ENCODE results near the gene KIAA1217. TPM values are rescaled to one million over a fixed set of nuclear protein-coding genes. Genes with fewer than 3 reads are reported as not detected.
A peak's percentile ranks its signal among the peaks of the same experiment; 100 is the strongest.

Gene KIAA1217
- total and polyA plus RNA-seq, 2 donors from 2014 or later = 10.4 to 63.8 TPM

DNA sequence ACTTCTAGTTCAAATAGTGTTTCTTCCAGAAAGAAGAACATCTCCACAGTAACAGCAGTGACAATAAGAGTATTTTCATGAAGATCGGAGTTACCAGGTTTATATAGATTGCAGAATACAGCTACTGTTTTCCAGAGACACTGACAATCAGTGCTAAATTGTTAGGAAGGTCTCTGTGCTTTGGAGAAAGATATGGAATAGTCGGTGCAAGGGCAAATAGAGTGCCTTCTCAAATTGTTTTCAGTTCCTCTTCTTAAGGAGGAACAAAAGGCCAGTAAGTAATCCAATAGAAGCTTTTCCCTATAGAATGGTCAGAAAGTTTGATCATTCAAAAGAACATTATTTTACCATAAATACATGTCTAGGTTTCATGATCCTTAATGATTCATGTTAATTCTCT lies 2.6 kb upstream of the KIAA1217 start:
- H3K27ac ChIP-seq (ENCODE audit: low read depth in 2 of 2, low read length in 2 of 2) = peak overlapping the region in 1 of 2 donors; percentile 9
- H3K9ac ChIP-seq (ENCODE audit: low read length in 3 of 3) = no peak overlapping the region
- no peaks in the 10 kb centered on the region for H3K36me3 ChIP-seq (ENCODE audit: control insufficient read depth in 2 of 3, insufficient read depth in 3 of 3, low read length in 3 of 3)
- no peaks in the 10 kb centered on the region for H3K27me3 ChIP-seq (ENCODE audit: control insufficient read depth, insufficient read depth, low read length)
- no peaks in the 10 kb centered on the region for H3K9me3 ChIP-seq (ENCODE audit: control insufficient read depth in 2 of 3, insufficient read depth in 1 of 3, low read length in 3 of 3)
- H3K4me3 ChIP-seq (ENCODE audit: low read length in 3 of 3) = no peak overlapping the region
- TF ChIP-seq, protein P1, sequence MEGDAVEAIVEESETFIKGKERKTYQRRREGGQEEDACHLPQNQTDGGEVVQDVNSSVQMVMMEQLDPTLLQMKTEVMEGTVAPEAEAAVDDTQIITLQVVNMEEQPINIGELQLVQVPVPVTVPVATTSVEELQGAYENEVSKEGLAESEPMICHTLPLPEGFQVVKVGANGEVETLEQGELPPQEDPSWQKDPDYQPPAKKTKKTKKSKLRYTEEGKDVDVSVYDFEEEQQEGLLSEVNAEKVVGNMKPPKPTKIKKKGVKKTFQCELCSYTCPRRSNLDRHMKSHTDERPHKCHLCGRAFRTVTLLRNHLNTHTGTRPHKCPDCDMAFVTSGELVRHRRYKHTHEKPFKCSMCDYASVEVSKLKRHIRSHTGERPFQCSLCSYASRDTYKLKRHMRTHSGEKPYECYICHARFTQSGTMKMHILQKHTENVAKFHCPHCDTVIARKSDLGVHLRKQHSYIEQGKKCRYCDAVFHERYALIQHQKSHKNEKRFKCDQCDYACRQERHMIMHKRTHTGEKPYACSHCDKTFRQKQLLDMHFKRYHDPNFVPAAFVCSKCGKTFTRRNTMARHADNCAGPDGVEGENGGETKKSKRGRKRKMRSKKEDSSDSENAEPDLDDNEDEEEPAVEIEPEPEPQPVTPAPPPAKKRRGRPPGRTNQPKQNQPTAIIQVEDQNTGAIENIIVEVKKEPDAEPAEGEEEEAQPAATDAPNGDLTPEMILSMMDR (IDR thresholded peaks at IDR 0.05; ENCODE audit: borderline replicate concordance, extremely low read depth, insufficient read depth) = no peak
- H3K4me1 ChIP-seq (ENCODE audit: control insufficient read depth in 2 of 3, insufficient read depth in 2 of 3, low read depth in 1 of 3, low read length in 3 of 3) = peaks cover 8 to 21% (median 16%) of the 10 kb centered on the region in 3 donors
- intact Hi-C loops (cut with DNase I) = no loop called here
- FAIRE-seq (no peak), DNase-seq (no peak)

DNA sequence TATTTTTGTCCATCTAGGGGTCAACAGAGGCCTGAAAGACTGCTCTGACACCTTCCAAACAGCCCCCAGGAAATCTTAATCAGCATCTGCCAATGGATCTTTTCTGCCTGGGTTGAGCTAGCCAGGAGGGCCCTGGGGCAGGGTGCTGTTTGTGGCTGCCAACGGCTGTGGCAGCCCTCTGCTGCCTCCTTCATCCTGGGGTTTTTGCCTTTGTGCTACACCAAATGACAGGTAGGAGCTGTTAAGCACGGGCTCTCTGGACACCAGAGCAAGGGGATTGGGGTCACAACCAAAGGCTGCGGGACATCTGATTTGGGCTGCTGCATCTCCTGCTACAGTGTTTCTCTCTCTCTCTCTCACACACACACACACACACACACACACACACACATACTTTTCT lies 2.0 kb upstream of the KIAA1217 start:
- no peak overlapping the region for H3K9ac ChIP-seq (ENCODE audit: low read length in 3 of 3)
- TF ChIP-seq, protein P1 (IDR thresholded peaks at IDR 0.05; ENCODE audit: borderline replicate concordance, extremely low read depth, insufficient read depth) = no peak
- intact Hi-C loops (cut with DNase I) = no loop called here

DNA sequence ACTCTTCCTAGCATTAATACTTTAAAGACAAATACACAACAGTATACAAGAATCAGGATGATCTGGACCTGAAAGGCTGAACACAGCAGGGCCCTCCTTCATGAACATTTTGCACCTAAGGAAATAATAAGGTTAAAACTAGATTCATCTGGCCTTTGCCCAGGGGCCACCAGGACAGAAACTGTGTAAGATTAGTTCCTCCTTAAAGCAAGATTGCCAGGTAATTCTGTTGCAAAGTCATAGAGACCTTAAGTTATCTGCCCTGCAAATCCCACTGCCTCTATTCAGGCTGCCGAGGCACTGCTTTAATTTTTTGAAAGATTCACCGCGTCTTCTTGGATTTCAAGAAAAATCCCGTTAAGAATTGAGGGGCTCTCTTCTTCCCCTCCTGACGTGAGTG lies 1.6 kb upstream of the KIAA1217 start:
- intact Hi-C loops (cut with DNase I) = no loop called here
- DNase-seq = peak in 2 of 5 donors; percentile 36 to 44
- H3K27ac ChIP-seq (ENCODE audit: low read depth in 2 of 2, low read length in 2 of 2) = peak overlapping the region; percentile 92 to 93
- H3K9me3 ChIP-seq (ENCODE audit: control insufficient read depth in 2 of 3, insufficient read depth in 1 of 3, low read length in 3 of 3) = no peaks in the 10 kb centered on the region
- TF ChIP-seq, protein P1 (IDR thresholded peaks at IDR 0.05; ENCODE audit: borderline replicate concordance, extremely low read depth, insufficient read depth) = no peak
- H3K4me1 ChIP-seq (ENCODE audit: control insufficient read depth in 2 of 3, insufficient read depth in 2 of 3, low read depth in 1 of 3, low read length in 3 of 3) = peaks cover 8 to 21% (median 15%) of the 10 kb centered on the region in 3 donors
- H3K4me3 ChIP-seq (ENCODE audit: low read length in 3 of 3) = peak overlapping the region in 2 of 3 donors; percentile 47 to 86
- peak overlapping the region in 1 of 3 donors; percentile 70 for H3K9ac ChIP-seq (ENCODE audit: low read length in 3 of 3)
- no peaks in the 10 kb centered on the region for H3K36me3 ChIP-seq (ENCODE audit: control insufficient read depth in 2 of 3, insufficient read depth in 3 of 3, low read length in 3 of 3)
- no peak for FAIRE-seq
- no peaks in the 10 kb centered on the region for H3K27me3 ChIP-seq (ENCODE audit: control insufficient read depth, insufficient read depth, low read length)

More for the DNA sequence above, 2.0 kb upstream of the KIAA1217 start:
- DNase-seq (peak in 1 of 5 donors; percentile 25), FAIRE-seq (no peak)
- Histone ChIP-seq H3K27ac (ENCODE audit: low read depth in 2 of 2, low read length in 2 of 2) (peak overlapping the region; percentile 92 to 93), H3K4me1 (ENCODE audit: control insufficient read depth in 2 of 3, insufficient read depth in 2 of 3, low read depth in 1 of 3, low read length in 3 of 3) (peaks cover 8 to 21% (median 16%) of the 10 kb centered on the region in 3 donors), H3K4me3 (ENCODE audit: low read length in 3 of 3) (no peak overlapping the region), H3K36me3 (ENCODE audit: control insufficient read depth in 2 of 3, insufficient read depth in 3 of 3, low read length in 3 of 3) (no peaks in the 10 kb centered on the region), H3K9me3 (ENCODE audit: control insufficient read depth in 2 of 3, insufficient read depth in 1 of 3, low read length in 3 of 3) (no peaks in the 10 kb centered on the region), H3K27me3 (ENCODE audit: control insufficient read depth, insufficient read depth, low read length) (no peaks in the 10 kb centered on the region)

Measured in kidney (tissue), 14 donors.